HG02678 (cell line): Measurements from ENCODE around the gene PIP4K2C.
"Not testable (repeated sequence)": the region's sequence is repeated elsewhere in the genome, so short reads cannot be mapped to it uniquely, and the experiment has no call there.

Experiments
- ATAC-seq: cut with Tn5 transposase; IDR thresholded peaks from one replicate; pipeline ENCODE4 v1.9.1; 2021; ENCODE audit warnings: mild to moderate bottlenecking, moderate library complexity; ENCODE audit not compliant: unreplicated experiment

PIP4K2C gene

DNA sequence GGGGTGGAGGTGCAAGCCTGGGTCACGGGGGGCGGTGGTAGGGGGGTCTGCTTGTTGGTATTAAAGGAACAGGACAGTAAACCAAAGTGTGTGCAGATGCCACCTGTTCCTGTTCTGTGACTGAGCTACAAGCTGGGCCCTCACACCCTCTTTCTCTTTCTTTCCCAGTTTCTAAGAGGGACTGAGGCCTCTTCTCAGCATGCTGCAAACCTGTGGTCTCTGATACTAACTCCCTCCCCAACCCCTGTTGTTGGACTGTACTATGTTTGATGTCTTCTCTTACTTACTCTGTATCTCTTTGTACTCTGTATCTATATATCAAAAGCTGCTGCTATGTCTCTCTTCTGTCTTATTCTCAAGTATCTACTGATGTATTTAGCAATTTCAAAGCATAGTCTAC, 6.9 kb upstream of the PIP4K2C start:
- no peak for ATAC-seq

DNA sequence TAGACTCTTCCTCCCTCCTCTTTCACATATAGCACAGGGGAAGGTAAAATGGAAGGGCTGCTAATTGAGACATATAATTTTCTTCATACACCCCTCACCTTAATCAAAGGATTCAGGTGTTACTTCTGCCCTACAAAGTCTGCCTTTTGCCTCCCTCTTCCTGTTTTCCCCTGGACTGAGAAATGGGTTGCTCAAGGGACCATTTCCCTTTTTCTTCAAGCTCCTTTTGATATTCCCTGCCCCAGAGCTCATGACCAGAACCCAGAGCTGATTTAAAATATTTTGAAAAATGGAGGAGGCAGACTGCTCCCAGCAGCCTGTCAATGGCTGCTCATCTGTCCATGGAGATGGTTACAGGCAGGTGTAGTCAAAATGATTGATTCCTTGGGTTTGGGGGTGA, 6.3 kb upstream of the PIP4K2C start:
- ATAC-seq, result no peak

DNA sequence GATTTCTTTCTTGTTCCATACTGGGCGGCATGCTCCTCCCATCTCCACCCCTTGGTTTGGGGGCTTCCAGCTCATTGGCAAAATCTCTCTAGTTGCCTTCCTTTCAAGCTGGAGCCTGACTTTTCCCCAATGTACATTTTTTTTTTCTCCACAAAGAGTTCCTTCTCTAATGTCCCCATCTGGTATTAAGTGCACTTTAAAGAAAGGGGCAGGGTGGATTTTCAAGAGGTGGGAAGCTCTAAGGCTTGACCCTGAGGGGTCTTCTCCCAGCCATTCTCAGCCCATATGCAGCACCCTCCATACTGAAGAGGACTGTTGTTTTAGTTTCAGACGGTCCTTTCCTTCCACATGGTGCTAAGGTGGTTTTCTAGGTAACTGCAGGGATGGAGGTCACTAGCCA, 5.8 kb upstream of the PIP4K2C start:
- no peak for ATAC-seq

DNA sequence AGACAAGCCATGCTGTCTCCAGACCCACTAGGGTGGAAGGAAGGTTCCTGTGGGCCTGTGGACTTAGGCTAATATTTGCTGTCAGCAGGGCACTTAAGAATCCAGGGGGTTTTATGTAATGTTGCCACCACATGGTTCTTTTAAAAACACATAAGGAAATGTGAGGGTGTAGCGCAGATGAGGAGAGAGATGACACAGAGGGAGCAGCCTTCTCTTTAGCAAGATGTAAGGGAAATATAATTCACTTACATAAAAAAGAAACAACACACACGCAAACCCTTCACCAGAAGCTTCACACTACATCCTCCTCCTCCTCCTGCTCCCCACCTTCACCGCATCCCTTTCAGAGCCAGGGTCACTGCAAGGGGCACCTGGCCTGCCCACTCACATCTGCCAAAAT, 4.9 kb upstream of the PIP4K2C start:
- ATAC-seq, result no peak

DNA sequence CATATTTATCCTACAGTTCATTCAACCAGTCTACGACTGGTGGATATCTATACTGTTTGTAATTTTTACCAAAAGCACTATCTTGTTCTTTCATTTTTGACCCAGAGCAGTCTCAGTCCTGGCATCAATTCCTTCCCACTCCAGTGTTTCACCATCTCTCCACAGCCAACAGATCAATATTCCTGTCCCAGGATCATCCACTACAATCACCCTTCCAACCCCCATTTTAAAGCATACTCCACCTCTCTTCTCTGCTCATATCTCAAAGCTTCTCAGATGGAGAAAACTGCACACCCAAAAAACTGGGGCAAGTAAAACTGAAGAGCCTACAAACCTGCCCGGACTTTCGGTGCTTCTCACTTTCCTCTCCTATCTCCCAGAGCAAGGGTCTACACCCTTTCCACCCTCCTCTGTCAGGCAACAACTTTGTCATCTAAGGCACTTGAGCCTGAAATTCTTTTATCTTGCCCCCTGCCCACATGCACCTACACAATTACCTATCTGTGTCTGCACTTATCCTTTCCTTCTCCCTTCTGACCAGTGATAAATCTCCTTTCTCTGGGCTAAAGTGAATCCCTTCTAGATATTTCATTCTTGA, 4.1 kb upstream of the PIP4K2C start:
- no peak for ATAC-seq

GRCh38 chr12:57588951-57589610, 1.9 kb upstream of the PIP4K2C start:
- not testable (repeated sequence) for ATAC-seq

- ATAC-seq, result no peak
Measured at GRCh38 chr12:57590479-57590863, 521 bp upstream of the PIP4K2C start.

- no peak for ATAC-seq
Measured at GRCh38 chr12:57591782-57592325, 862 bp downstream of the PIP4K2C start.

GRCh38 chr12:57592551-57593165, 1.7 kb downstream of the PIP4K2C start:
- ATAC-seq, result no peak

DNA sequence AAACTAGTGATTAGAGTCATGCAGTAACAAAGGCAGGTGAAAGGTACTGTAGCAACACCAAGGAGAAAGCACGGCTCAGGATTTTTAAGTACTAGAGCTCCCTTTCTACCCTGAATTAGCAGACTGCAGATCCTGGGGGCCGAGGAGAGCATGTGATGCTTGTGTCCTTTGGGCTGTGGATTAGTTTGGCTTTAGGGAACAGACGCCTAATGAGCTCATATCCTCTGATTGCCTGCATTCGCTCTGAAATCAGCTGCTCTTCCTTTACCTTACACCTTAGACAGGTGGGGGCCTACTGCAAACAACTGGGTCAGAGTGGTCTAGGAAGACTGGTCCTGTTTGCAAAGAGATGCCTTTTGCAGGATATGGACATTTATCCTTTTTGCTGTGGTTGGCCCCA, 2.2 kb downstream of the PIP4K2C start:
- ATAC-seq, result no peak

GRCh38 chr12:57600395-57600794, 9.4 kb downstream of the PIP4K2C start:
- no peak for ATAC-seq

- no peak for ATAC-seq
Measured at GRCh38 chr12:57602544-57602943, 11.6 kb downstream of the PIP4K2C start.

DNA sequence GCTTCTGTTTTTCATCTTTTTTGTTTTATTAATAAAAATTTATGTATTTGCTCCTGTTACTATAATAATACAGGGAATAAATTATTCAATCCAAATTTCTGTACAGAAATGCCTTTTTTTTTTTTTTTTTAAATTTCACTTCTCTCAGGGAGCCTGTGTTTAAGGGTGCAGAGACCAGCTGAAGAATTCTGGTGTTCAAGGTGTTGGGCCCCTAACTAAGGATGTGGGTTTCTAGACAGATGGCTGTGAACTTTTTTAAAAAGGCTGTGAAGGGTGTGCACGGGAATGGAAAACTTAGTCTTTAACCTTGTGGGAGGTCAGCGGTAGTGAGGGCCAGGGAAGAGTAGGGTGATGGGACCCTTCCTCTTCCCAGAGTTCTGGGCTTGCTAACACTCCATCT, 12.3 kb downstream of the PIP4K2C start:
- no peak for ATAC-seq

DNA sequence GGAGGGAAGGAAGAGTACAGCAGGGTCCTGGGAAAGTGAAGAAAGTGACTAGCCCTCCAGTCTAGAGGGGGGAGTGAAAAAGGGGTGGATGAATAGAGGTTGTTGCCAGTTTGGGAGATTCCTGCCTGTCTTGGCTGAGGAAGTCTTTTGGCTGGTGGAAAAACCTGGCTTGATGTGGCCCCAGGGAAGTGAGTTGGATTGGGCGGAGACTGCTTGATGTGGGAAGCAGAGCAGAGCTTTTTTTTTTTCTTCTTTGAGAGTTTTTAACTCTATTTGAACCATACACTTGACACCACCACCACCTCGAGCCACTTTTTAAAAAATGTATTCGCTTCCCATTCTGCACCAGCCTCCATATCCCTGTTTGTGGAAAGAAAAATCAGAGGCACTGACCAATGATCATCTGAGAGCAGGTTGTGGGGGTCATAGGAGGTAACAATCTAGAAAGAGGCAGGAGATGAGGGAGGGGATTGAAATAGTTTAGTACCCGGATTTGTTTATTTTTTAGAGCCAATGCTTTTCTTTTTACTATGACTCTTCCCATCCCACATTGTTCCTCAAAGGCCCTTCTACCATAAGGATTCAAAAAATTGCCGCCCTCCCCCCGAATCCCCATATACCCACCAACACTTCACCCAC, 12.9 kb downstream of the PIP4K2C start:
- ATAC-seq, result no peak

GRCh38 chr12:57604454-57604991, 13.5 kb downstream of the PIP4K2C start, which contains the start of gene DTX3:
DTX3 (plus strand) TSS chr12:57604824; CDS start chr12:57606518, 1,694 bp downstream.
- peak; percentile 78 for ATAC-seq

DNA sequence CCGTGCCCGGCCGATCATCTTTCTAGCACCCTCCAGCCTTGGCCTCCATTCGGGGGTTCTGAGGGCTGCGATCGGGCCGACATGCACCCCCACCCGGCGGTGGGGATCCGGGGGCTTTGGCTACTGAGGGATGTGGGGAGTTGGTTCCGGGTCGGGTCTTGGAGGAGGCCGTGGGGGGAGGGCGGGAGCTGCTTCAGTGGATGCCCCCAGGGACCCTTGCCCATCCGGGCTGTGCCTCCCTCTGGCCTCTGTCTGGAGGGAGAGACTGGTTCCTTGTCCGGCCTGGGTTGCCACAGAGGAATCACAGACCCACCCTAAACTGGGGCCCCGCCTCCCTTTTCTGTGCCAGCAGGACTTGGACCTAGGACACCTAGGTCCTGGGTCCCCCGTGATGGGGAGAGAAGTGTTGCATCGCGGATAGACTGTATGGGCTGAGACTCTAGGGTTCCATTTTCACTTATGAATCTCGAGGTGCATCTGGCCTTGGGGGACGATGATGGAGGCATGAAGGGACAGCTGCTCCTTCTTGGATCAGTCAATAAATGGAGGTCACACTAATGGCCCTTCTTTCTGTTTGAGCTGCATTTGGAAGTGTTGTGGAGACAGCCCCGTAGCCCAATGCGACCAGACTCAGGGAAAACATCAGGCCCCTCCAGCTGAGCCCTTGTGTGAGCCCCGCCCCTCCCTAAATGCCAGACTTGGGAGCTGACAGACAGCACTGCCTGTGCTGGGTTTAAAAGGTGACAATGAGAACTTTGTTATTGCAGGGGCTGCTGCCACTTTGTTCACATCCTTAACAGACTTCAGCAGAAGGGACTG, 14.2 kb downstream of the PIP4K2C start:
- ATAC-seq, result no peak

- ATAC-seq, result no peak
Measured at GRCh38 chr12:57605811-57606311, 14.9 kb downstream of the PIP4K2C start.

- no peak for ATAC-seq
Measured at GRCh38 chr12:57606399-57606798, 15.4 kb downstream of the PIP4K2C start.

DNA sequence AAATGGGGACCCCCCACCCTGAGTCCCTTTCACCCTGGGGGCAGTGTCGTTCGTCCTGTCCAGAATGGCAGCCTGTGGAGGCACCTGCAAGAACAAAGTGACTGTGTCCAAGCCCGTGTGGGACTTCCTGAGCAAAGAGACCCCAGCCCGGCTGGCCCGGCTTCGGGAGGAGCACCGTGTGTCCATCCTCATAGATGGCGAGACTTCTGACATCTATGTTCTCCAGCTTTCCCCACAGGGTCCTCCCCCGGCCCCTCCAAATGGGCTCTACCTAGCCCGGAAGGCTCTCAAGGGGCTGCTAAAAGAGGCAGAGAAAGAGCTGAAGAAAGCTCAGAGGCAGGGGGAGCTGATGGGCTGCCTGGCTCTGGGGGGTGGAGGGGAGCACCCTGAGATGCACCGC, 15.8 kb downstream of the PIP4K2C start:
- no peak for ATAC-seq

- no peak for ATAC-seq
Measured at GRCh38 chr12:57607958-57608663, 17.1 kb downstream of the PIP4K2C start.
